Stimulated activated naive CD8-positive, alpha-beta T cell treated with anti-CD3 and anti-CD28 coated beads, Interleukin-15, amount 100 ng/mL, for 72 hours (primary cell): ENCODE data around the gene SEPTIN5.

Experiments
- ATAC-seq: fragments of 150-1000 bp; cut with Tn5 transposase; 2 replicates; pipeline ENCODE4 v1.10.0; 2021; ENCODE audit warnings: mild to moderate bottlenecking, moderate library complexity
- DNase-seq, 2 donors: peaks; one replicate each; pipeline ENCODE4 v3.0.0; 2021 to 2022
- H3K27ac Mint-ChIP-seq, 2 donors: one replicate each; pipeline ENCODE4 v1.8.0; 2022; ENCODE audit warnings: mild to moderate bottlenecking in 2 of 2, mixed read lengths in 2 of 2, moderate library complexity in 2 of 2
- H3K27me3 Mint-ChIP-seq: one replicate; pipeline ENCODE4 v1.8.0; 2022; ENCODE audit warnings: mixed read lengths
- H3K4me1 Mint-ChIP-seq: one replicate; pipeline ENCODE4 v1.8.0; 2022; ENCODE audit warnings: mild to moderate bottlenecking, mixed read lengths
- H3K4me3 Mint-ChIP-seq, 2 donors: one replicate each; pipeline ENCODE4 v1.8.0; 2022; ENCODE audit warnings: mild to moderate bottlenecking in 2 of 2, mixed read lengths in 2 of 2, moderate library complexity in 1 of 2
- H3K9me3 Mint-ChIP-seq, 2 donors: one replicate each; pipeline ENCODE4 v1.8.0; 2022; ENCODE audit warnings: mixed read lengths in 2 of 2

Gene SEPTIN5

GRCh38 chr22:19710020-19710768 lies 4.1 kb upstream of the SEPTIN5 start:
- Mint-ChIP-seq H3K27me3 (peaks cover 24% of the 10 kb centered on the region), H3K4me3 (no peak overlapping the region), H3K9me3 (no peaks in the 10 kb centered on the region), H3K27ac (no peak overlapping the region), H3K4me1 (no peaks in the 10 kb centered on the region)
- DNase-seq (no peak), ATAC-seq (no peak)

DNA sequence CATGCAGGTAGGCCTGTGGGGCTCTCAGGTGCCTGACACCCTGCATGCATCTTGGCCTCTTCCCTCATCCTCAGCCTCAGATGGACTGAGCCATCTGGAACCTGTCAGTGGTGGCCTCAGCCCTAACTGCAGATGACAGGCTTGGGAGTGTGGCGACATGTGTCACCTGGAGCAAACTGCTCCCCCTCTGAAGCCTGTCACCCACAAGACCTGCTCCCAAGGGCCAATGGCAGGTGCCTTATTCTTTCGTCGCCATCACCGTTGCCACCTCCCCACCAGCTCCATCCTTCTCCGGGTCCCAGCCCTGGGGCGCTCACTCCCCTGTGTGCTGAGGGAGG lies 3.6 kb upstream of the SEPTIN5 start:
- Mint-ChIP-seq H3K27ac (no peak overlapping the region), H3K4me3 (no peak overlapping the region), H3K4me1 (no peaks in the 10 kb centered on the region), H3K27me3 (peaks cover 25% of the 10 kb centered on the region), H3K9me3 (no peaks in the 10 kb centered on the region)
- ATAC-seq (no peak), DNase-seq (no peak)

- H3K27ac Mint-ChIP-seq, result peak overlapping the region in 1 of 2 donors; percentile 42
- no peaks in the 10 kb centered on the region for H3K9me3 Mint-ChIP-seq
- H3K4me3 Mint-ChIP-seq, result peak overlapping the region; percentile 67 to 74
- no peak for DNase-seq
- H3K27me3 Mint-ChIP-seq, result peaks cover 37% of the 10 kb centered on the region
- peaks cover 8% of the 10 kb centered on the region for H3K4me1 Mint-ChIP-seq
- no peak for ATAC-seq
Measured at GRCh38 chr22:19713245-19713644, 1.1 kb upstream of the SEPTIN5 start.

DNA sequence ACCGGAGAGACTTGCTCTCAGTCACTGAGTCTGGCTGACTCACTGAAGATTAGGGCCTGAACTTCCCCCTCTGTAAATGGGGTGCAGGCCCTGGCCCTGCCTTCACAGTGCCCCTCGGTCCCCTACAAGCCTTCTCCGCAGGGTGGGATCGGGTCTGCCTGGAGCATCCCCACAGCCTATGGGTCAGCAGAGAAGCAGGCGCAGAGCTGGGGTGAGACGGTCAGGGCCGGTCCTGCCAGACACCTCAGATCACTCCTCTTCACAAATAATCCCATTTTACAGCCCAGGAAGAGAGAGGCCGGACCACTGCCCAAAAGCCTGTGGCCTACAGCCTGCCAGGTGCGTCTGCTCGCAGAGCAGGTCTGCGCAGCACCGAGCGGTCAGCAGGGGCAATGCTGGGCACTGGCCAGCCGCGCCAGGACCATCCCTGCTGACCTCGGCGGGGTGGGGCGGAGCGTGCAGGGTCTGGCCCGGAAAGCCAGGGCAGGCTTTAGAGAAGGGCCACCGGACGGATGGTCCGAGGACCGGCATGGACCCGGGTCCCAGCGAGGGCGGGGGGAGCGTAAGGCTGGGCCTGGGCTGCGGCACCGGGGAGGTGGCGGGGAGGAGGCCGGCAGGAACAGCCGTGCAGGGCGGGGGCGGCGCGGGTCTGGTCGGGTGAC lies 522 bp upstream of the SEPTIN5 start:
- peaks cover 8% of the 10 kb centered on the region for H3K4me1 Mint-ChIP-seq
- no peak for ATAC-seq
- H3K9me3 Mint-ChIP-seq, result no peaks in the 10 kb centered on the region
- H3K4me3 Mint-ChIP-seq, result peak overlapping the region; percentile 67 to 74
- DNase-seq, result no peak
- H3K27ac Mint-ChIP-seq, result peak overlapping the region in 1 of 2 donors; percentile 42
- H3K27me3 Mint-ChIP-seq, result peaks cover 37% of the 10 kb centered on the region

- Mint-ChIP-seq H3K9me3 (no peaks in the 10 kb centered on the region), H3K4me1 (peaks cover 20% of the 10 kb centered on the region), H3K4me3 (peak overlapping the region; percentile 64 to 68), H3K27me3 (peaks cover 51% of the 10 kb centered on the region), H3K27ac (no peak overlapping the region)
- peak; percentile 11 for ATAC-seq
- DNase-seq, result no peak
Measured at GRCh38 chr22:19715188-19715930, 1.1 kb downstream of the SEPTIN5 start.

DNA sequence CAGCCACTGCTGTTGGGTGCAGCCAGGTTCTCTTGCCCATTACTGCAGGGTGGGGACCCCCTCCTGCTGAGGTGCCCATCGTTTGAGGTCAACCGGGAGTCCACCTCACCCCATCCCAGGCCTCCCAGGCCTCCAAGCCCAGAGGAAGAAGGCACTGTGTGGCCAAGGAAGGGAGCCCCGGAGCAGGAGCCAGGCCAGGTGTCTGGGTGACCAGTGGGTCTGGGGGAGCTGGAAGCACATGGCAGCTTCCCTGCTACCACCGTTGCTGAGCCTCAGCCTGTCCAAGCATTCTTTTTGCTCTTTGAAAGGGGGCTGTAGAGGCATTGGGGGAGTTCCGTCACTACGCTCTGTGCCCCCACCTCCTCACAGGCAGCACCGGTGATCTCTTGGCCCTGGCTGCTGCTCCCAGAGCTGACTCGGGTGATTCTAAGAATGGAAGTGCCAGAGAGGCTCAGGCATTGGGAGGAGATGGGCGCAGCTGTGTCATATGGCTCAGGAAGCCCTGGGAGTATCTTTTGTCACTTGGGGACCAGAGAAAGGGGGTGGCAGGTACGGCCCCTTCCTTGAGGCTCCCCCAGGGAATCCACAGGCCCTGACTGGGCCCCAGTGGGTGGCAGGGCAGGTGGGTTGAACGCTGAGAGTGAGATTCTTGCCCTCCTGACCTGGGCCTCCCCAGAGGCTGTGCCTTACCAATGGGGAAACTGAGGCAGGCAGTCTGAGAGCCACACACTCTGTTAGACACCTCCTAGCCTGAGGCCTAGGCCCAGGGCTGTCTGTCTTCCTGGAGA lies 1.9 kb downstream of the SEPTIN5 start:
- DNase-seq (no peak), ATAC-seq (no peak)
- Mint-ChIP-seq H3K27ac (no peak overlapping the region), H3K27me3 (peaks cover 60% of the 10 kb centered on the region), H3K4me1 (peaks cover 28% of the 10 kb centered on the region), H3K9me3 (no peaks in the 10 kb centered on the region), H3K4me3 (no peak overlapping the region)

DNA sequence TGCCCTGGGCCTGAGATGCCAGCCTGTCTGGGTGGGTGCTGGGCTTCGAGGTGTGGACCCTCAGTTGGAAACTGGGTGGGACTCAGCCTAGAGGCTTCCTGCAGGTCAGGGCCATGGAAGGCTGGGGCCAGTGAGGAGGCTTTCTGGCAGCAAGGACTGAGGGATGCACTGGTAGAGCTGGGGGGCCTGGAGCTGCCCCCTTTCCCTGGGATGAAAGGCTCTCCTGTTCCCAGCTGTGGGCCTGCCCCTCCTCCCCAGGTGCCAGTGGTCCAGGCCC lies 2.5 kb downstream of the SEPTIN5 start:
- H3K27ac Mint-ChIP-seq, result no peak overlapping the region
- peaks cover 30% of the 10 kb centered on the region for H3K4me1 Mint-ChIP-seq
- ATAC-seq (no peak), DNase-seq (no peak)
- H3K9me3 Mint-ChIP-seq, result no peaks in the 10 kb centered on the region
- H3K4me3 Mint-ChIP-seq, result no peak overlapping the region
- H3K27me3 Mint-ChIP-seq, result peaks cover 65% of the 10 kb centered on the region

DNA sequence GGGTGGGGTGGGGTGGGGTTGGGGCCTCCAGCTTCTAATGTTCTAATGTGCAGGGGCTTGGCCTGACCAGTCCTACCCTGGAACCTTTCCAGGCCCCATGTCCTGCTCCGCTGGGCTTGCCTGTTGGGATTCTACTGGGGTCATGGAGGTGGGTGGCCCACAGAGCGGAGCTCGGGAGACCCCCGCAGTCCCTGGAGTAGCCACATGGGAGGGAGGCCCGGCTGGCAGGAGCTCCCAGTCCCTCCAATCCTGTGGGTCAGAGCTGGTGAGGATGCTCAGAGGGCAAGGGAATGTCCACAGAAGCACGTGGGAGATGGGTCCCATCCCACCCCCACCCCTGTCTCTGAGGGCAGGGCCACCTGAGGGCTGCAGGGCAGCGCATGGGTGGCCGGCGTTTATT lies 2.9 kb downstream of the SEPTIN5 start:
- Mint-ChIP-seq H3K4me3 (peak overlapping the region; percentile 41 to 71), H3K27me3 (peaks cover 65% of the 10 kb centered on the region), H3K4me1 (peaks cover 30% of the 10 kb centered on the region), H3K27ac (no peak overlapping the region), H3K9me3 (no peaks in the 10 kb centered on the region)
- DNase-seq, result no peak
- ATAC-seq, result no peak

DNA sequence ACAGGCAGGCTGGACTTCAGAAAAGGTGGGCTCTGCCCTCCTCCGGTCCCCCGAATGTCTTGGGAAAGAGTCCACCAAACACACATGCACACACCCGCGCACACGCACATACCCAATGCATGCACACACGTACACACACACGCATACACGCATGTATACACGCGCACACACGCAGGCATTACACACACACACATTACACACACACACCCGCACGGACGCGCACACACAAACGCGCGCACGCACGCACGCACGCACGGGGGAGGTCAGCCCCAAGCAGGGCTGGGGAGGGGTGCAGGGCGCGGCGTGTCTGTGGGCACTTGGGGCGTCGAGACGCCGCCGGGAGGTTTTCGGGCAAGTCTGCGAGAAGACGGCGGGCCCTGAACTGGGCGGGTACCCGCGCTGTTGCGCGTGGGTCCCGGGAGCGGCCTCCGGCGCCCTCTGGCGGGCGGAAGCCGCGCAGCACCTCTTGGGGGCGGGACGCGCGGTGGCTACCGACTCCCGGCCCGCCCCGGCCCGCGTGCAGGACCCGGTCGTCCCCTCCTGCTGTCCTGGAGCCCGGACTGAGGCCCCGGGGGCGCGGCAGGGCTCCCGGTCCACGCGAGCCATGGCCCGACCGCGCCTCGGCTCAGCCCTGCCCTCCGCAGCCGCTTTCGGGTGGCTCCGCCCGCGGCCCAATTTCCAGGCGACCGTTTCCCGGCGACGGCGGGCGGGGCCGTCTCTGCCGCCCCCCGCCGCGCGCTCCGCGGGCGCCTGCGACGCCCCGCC lies 3.6 kb downstream of the SEPTIN5 start:
- ATAC-seq (peak; percentile 81), DNase-seq (peak; percentile 81 to 90)
- Mint-ChIP-seq H3K9me3 (no peaks in the 10 kb centered on the region), H3K4me1 (peaks cover 36% of the 10 kb centered on the region), H3K27ac (no peak overlapping the region), H3K4me3 (peak overlapping the region; percentile 71 to 75), H3K27me3 (peaks cover 71% of the 10 kb centered on the region)

GRCh38 chr22:19718456-19719049 lies 4.2 kb downstream of the SEPTIN5 start:
- Mint-ChIP-seq H3K9me3 (no peaks in the 10 kb centered on the region), H3K4me1 (peaks cover 42% of the 10 kb centered on the region), H3K4me3 (peak overlapping the region; percentile 51 to 75), H3K27ac (no peak overlapping the region), H3K27me3 (peaks cover 71% of the 10 kb centered on the region)
- no peak for ATAC-seq
- DNase-seq, result no peak

DNA sequence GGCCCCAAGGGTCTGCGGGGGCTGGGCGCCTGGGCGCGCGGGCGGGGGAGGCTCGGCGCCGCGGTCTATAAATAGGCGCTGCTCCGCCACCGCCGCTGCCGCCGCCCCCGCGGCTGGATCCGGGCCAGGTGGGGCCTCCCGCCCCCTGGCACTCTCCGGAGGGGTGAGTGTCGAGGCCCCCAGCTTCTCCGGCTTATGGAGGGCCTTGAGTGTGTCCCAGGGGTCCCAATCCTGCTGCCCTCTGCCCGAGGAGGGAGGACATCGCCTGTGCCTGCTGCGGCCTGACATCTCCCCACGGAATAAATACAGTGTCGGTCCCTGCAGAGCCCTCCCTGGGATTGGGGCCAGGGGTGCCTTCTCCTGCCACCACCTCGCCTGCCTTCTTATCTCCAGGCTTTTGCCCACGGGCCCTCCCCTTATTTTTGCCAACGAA lies 4.8 kb downstream of the SEPTIN5 start:
- no peak overlapping the region for H3K27ac Mint-ChIP-seq
- peaks cover 69% of the 10 kb centered on the region for H3K27me3 Mint-ChIP-seq
- DNase-seq, result no peak
- peaks cover 45% of the 10 kb centered on the region for H3K4me1 Mint-ChIP-seq
- ATAC-seq, result no peak
- H3K4me3 Mint-ChIP-seq, result peak overlapping the region; percentile 73
- no peaks in the 10 kb centered on the region for H3K9me3 Mint-ChIP-seq

DNA sequence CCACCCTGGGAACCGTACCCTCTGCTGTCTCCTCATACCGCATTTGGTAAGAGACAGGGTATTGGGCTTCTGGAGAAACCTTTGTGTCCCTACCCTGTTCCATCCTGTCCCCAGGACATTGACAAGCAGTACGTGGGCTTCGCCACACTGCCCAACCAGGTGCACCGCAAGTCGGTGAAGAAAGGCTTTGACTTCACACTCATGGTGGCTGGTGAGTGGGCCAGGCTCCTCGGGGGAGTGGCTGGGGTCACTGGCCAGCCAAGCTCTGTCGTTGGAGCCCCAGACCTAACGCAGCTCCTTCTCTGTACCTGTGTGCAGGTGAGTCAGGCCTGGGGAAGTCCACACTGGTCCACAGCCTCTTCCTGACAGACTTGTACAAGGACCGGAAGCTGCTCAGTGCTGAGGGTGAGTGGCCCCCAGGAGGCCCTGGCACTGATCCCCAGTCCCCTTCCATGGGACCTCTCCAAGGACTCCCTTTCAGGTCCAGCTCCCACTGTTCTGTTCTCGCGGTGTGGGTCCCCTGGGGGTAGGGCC lies 5.3 kb downstream of the SEPTIN5 start:
- H3K4me3 Mint-ChIP-seq, result peak overlapping the region; percentile 73
- peaks cover 73% of the 10 kb centered on the region for H3K27me3 Mint-ChIP-seq
- DNase-seq (no peak), ATAC-seq (no peak)
- no peaks in the 10 kb centered on the region for H3K9me3 Mint-ChIP-seq
- no peak overlapping the region for H3K27ac Mint-ChIP-seq
- peaks cover 48% of the 10 kb centered on the region for H3K4me1 Mint-ChIP-seq

DNA sequence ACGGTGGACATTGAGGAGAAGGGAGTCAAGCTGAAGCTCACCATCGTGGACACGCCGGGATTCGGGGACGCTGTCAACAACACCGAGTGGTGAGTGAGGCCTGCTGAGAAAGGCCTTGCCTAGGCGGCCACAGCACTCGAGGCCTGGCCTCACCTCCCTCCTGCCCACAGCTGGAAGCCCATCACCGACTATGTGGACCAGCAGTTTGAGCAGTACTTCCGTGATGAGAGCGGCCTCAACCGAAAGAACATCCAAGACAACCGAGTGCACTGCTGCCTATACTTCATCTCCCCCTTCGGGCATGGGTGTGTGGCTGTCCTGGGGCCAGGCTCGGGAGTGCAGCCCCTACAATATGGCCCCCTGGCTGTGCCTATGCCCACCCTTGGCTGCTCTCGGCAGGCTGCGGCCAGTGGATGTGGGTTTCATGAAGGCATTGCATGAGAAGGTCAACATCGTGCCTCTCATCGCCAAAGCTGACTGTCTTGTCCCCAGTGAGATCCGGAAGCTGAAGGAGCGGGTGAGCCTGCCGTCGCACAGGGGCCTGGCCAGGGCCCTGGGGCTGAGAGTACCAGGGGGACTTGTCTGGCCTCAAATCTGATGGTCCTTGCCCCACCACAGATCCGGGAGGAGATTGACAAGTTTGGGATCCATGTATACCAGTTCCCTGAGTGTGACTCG lies 6.0 kb downstream of the SEPTIN5 start:
- Mint-ChIP-seq H3K27me3 (peaks cover 73% of the 10 kb centered on the region), H3K27ac (no peak overlapping the region), H3K4me1 (peaks cover 55% of the 10 kb centered on the region), H3K9me3 (no peaks in the 10 kb centered on the region), H3K4me3 (no peak overlapping the region)
- ATAC-seq, result no peak
- DNase-seq, result no peak

DNA sequence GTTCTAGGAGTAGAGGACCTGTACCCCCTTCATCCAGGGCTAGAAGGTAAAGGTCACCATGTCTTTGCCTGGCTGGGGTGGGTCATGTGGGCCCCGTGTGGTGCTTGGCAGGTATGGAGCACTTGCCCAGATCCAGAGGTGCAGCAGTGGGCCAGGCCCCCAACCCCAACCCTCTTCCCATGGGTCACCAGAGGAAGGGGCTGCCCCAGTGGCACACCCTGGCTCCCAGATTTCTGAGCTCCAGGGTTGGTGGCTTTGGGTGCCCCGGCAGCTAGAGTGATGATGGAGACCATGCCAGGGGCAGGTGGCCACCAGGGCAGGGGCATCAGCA lies 6.7 kb downstream of the SEPTIN5 start:
- Mint-ChIP-seq H3K9me3 (no peaks in the 10 kb centered on the region), H3K27me3 (peaks cover 72% of the 10 kb centered on the region), H3K4me1 (peaks cover 56% of the 10 kb centered on the region), H3K27ac (no peak overlapping the region), H3K4me3 (no peak overlapping the region)
- DNase-seq (no peak), ATAC-seq (no peak)
